Measurements from ENCODE around the gene GAP43. TPM values are rescaled to one million over a fixed set of nuclear protein-coding genes. Genes with fewer than 3 reads are reported as not detected.

GAP43 gene
- total RNA-seq, 3 donors from 2014 or later: 0.96 to 13.6 (median 1.1) TPM

DNA sequence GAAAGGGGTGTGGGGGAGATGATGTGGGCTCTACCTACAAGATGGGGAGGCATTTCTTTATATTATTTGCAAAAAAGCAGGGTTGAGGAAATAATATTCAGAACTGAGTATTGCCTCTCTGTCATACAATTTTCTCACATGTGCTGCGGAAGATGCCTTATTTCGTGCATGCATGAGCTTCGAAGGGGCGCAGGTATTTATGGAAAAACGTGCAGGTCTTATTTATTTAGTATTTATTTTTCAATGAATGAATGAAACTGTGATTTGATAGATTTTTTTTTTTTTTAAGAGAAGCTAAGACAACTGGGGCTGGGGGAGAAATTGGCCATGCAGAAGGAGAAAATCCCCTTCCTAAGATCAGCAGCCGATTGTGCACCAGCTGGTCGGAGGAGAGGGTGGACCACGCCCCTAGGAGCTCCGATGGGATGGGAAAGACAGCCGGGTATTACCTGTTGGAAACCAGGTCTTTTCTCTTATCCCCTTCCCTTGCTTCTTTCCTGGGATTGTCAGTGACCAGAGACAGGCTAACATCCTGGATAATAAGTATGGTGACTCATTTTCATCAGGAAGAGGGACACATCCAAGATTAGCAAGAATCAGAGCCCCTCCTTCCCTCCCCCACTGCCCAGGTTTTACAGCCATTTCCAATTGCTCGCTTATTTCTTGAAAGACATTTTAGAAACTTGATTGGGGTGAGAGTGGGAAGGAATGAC is 875 bp downstream of the GAP43 start:
- DNase-seq: no peak
- no peaks in the 10 kb centered on the region for H3K9me3 ChIP-seq
- intact Hi-C loops (cut with DNase I, micrococcal nuclease): no loop called here
- H3K4me3 ChIP-seq: no peak overlapping the region
- ATAC-seq: no peak
- TF ChIP-seq, protein P1, sequence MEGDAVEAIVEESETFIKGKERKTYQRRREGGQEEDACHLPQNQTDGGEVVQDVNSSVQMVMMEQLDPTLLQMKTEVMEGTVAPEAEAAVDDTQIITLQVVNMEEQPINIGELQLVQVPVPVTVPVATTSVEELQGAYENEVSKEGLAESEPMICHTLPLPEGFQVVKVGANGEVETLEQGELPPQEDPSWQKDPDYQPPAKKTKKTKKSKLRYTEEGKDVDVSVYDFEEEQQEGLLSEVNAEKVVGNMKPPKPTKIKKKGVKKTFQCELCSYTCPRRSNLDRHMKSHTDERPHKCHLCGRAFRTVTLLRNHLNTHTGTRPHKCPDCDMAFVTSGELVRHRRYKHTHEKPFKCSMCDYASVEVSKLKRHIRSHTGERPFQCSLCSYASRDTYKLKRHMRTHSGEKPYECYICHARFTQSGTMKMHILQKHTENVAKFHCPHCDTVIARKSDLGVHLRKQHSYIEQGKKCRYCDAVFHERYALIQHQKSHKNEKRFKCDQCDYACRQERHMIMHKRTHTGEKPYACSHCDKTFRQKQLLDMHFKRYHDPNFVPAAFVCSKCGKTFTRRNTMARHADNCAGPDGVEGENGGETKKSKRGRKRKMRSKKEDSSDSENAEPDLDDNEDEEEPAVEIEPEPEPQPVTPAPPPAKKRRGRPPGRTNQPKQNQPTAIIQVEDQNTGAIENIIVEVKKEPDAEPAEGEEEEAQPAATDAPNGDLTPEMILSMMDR (IDR thresholded peaks at IDR 0.05): no peak
- no peaks in the 10 kb centered on the region for H3K4me1 ChIP-seq (ENCODE audit: low read depth)
- H3K36me3 ChIP-seq (ENCODE audit: low read depth): no peaks in the 10 kb centered on the region

DNA sequence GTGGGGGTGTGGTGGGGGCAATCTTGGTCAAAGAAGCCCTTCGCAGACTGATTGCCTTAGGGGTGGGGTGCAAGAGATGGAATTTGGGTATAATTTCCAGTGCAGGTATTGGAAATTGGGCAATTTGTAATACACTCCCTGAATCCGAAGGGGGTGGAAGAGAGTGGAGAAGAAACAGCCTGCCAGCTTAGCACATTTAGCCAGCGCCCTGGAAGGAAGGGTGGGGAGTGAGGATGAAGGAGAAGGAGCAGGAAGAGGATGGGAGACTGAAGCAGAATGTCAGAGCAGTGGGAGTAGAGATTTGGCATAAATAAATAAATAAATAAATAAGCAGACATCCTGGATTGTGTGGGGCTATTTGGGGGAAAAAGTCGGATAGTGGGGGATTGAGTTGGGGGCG is 1.6 kb downstream of the GAP43 start:
- intact Hi-C loops (cut with DNase I, micrococcal nuclease): no loop called here
- Histone ChIP-seq H3K4me3 (no peak overlapping the region), H3K4me1 (ENCODE audit: low read depth) (no peaks in the 10 kb centered on the region), H3K9me3 (no peaks in the 10 kb centered on the region), H3K36me3 (ENCODE audit: low read depth) (no peaks in the 10 kb centered on the region)
- TF ChIP-seq, protein P1 (IDR thresholded peaks at IDR 0.05): no peak
- ATAC-seq (no peak), DNase-seq (no peak)

DNA sequence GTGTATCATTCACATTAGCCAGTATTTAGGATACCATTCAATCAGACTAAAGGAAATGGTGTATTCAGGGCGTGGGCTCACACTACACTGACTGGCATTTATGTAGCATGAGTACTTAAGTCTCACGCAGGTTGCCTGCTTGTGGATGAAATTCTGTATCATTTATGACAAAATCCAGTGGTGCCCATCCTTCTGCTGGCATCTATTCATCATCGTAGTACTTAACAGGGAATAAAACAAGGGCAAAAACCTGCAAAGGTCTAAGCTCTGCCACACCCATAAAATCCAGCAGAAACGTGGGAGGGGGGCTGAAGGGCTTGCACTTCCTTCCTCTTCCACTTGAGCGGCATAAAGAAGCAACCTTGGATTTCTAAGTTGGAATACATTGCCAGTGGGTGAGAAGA is 2.7 kb downstream of the GAP43 start:
- DNase-seq: no peak
- ATAC-seq: no peak
- H3K9me3 ChIP-seq: no peaks in the 10 kb centered on the region
- no peaks in the 10 kb centered on the region for H3K4me1 ChIP-seq (ENCODE audit: low read depth)
- intact Hi-C loops (cut with DNase I, micrococcal nuclease): no loop called here
- TF ChIP-seq, protein P1 (IDR thresholded peaks at IDR 0.05): no peak
- H3K4me3 ChIP-seq: no peak overlapping the region
- H3K36me3 ChIP-seq (ENCODE audit: low read depth): no peaks in the 10 kb centered on the region

DNA sequence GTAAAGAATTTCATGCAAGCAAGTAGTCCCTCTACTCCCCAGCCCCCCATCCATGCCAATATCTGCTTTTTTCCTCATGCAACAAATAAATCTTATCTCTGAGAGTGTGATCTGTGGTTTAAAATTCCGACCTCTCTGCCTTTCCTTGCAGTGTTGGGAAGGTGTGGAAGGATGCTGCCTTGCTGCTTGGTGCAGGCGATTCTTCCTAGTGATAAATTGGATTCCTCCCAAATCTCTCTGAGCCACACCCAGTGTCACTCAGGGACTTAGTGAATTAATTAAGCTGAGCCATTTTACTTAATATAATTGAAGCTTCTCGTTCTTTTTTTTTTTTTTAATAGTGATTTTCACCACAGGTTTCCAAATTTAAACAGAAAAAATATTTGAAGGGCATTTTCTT is 3.4 kb downstream of the GAP43 start:
- TF ChIP-seq, protein P1 (IDR thresholded peaks at IDR 0.05): no peak
- no peaks in the 10 kb centered on the region for H3K9me3 ChIP-seq

DNA sequence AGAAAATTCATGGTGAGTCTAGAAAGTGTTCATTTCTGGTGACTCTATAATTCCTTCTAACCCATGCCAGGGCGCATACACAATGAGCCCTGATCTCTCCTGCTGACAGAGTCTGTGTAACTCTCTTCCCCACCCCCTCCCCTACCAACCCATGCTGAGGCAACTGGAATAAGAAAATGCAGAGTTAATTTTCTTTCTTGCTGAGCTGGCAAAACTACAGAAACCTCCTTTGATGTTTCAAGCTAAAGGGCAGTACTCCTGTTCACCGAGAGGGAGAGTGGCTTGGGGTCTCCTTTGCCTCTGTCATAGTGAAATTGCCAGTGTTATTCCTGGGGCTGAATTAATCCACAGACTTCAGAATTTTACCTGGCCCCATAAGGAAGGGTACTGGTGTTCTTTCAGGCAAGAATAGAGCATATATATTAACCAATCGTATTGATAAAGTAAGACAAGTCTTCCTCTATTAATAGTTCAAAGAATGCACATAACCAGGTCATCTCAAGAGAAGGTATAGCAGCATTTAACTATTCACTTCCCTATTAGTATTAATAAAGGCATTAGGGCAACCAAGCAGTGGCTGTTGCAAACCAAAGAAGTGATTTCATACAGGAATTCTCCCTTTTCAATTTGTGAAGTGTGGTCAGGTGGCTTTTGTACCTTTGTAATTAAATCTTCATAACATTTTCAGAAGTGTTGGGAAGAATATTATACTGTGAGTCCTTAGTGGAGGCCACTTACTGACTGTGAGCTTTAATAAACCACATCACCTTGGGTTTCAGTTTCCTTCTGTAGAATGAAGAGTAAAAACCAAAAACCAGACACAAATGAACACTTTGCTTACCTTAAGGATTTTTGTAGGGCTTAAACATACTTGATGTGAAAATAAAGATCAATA is 4.1 kb downstream of the GAP43 start:
- Histone ChIP-seq H3K9me3 (no peaks in the 10 kb centered on the region), H3K4me1 (ENCODE audit: low read depth) (no peaks in the 10 kb centered on the region), H3K36me3 (ENCODE audit: low read depth) (no peaks in the 10 kb centered on the region), H3K4me3 (no peak overlapping the region)
- ATAC-seq (no peak), DNase-seq (no peak)
- TF ChIP-seq, protein P1 (IDR thresholded peaks at IDR 0.05): no peak
- intact Hi-C loops (cut with DNase I, micrococcal nuclease): no loop called here

More for the DNA sequence above, 3.4 kb downstream of the GAP43 start:
- H3K4me1 ChIP-seq (ENCODE audit: low read depth): no peaks in the 10 kb centered on the region
- H3K36me3 ChIP-seq (ENCODE audit: low read depth): no peaks in the 10 kb centered on the region
- intact Hi-C loops (cut with DNase I, micrococcal nuclease): no loop called here
- H3K4me3 ChIP-seq: no peak overlapping the region
- no peak for ATAC-seq
- no peak for DNase-seq
